ENCODE data around the gene MAGOH.

MAGOH gene

GRCh38 chr1:53258216-53258615 lies 19.9 kb upstream of the MAGOH start:
- Mint-ChIP-seq H3K4me1 (peaks cover 16% of the 10 kb centered on the region), H3K4me3 (no peak overlapping the region), H3K27me3 (ENCODE audit: low read depth, poor library complexity) (peaks cover under 1% of the 10 kb centered on the region), H3K9me3 (no peaks in the 10 kb centered on the region), H3K36me3 (ENCODE audit: low read depth) (peaks cover 24% of the 10 kb centered on the region), H3K27ac (no peak overlapping the region)
- no peak for DNase-seq
- no peak for TF ChIP-seq CTCF (IDR thresholded peaks at IDR 0.05)

- H3K27ac Mint-ChIP-seq = no peak overlapping the region
Measured at GRCh38 chr1:53257454-53258081, 19.2 kb upstream of the MAGOH start.

GRCh38 chr1:53256511-53257453 lies 18.5 kb upstream of the MAGOH start:
- peaks cover 16% of the 10 kb centered on the region for H3K4me1 Mint-ChIP-seq
- H3K27ac Mint-ChIP-seq = no peak overlapping the region
- DNase-seq = no peak
- no peaks in the 10 kb centered on the region for H3K9me3 Mint-ChIP-seq
- no peak overlapping the region for H3K4me3 Mint-ChIP-seq
- H3K36me3 Mint-ChIP-seq (ENCODE audit: low read depth) = peaks cover 32% of the 10 kb centered on the region
- no peaks in the 10 kb centered on the region for H3K27me3 Mint-ChIP-seq (ENCODE audit: low read depth, poor library complexity)
- TF ChIP-seq CTCF (IDR thresholded peaks at IDR 0.05) = no peak

More at GRCh38 chr1:53257454-53258081, 19.2 kb upstream of the MAGOH start:
- TF ChIP-seq CTCF (IDR thresholded peaks at IDR 0.05) = no peak
- Mint-ChIP-seq H3K36me3 (ENCODE audit: low read depth) (peaks cover 28% of the 10 kb centered on the region), H3K4me1 (peaks cover 16% of the 10 kb centered on the region), H3K27me3 (ENCODE audit: low read depth, poor library complexity) (no peaks in the 10 kb centered on the region), H3K9me3 (no peaks in the 10 kb centered on the region), H3K4me3 (no peak overlapping the region)
- DNase-seq = no peak

DNA sequence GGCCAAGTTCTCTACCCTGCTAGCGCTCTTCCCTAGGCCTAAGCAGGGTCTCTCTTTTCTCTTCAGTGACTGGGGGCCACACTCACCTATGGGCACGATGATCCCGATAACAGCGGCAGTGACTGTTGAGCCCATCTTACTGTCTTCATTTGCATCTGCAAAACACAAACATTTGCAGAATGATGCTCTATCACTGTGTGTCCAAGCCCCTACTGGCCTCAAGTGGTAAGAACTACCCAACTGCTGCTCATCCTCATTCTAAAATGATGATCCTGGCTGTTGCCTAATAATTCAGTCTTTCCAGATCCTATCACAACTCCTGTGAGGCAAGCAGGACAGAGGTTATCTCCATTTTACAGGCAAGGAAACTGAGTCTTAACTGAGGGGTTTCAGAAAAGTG lies 16.7 kb upstream of the MAGOH start:
- Mint-ChIP-seq H3K4me3 (no peak overlapping the region), H3K27ac (peak overlapping the region; percentile 34), H3K9me3 (no peaks in the 10 kb centered on the region), H3K36me3 (ENCODE audit: low read depth) (peaks cover 39% of the 10 kb centered on the region), H3K4me1 (peaks cover 16% of the 10 kb centered on the region), H3K27me3 (ENCODE audit: low read depth, poor library complexity) (no peaks in the 10 kb centered on the region)
- no peak for DNase-seq
- no peak for TF ChIP-seq CTCF (IDR thresholded peaks at IDR 0.05)

GRCh38 chr1:53254011-53254640 lies 15.8 kb upstream of the MAGOH start:
- Mint-ChIP-seq H3K27me3 (ENCODE audit: low read depth, poor library complexity) (no peaks in the 10 kb centered on the region), H3K36me3 (ENCODE audit: low read depth) (peaks cover 43% of the 10 kb centered on the region), H3K4me1 (peaks cover 22% of the 10 kb centered on the region), H3K27ac (peak overlapping the region; percentile 92), H3K4me3 (no peak overlapping the region), H3K9me3 (no peaks in the 10 kb centered on the region)
- DNase-seq = no peak
- TF ChIP-seq CTCF (IDR thresholded peaks at IDR 0.05) = no peak
